ENCODE measurements around the gene PKN3. TPM values are rescaled to one million over a fixed set of nuclear protein-coding genes. Genes with fewer than 3 reads are reported as not detected.

Gene PKN3
- total and polyA plus RNA-seq, 2 of the 13 experiments (the other 11 are each of a cell fraction or from before 2014, with no cell fraction given) = 10.5 to 13.2 TPM

GRCh38 chr9:128702949-128703615, 779 bp downstream of the PKN3 start (continued):
- peak; percentile 77; the same call in 1 of the 2 replicates for TF ChIP-seq PATZ1 (CRISPR knock-in tag; IDR thresholded peaks at IDR 0.05)
- TF ChIP-seq ZNF747 (CRISPR knock-in tag; IDR thresholded peaks at IDR 0.05; ENCODE audit: borderline replicate concordance) = peak; percentile 27; the same call in 1 of the 2 replicates
- no peak for TF ChIP-seq FOXO1 (CRISPR knock-in tag; IDR thresholded peaks at IDR 0.05)
- no peak for TF ChIP-seq SSRP1 (CRISPR knock-in tag; IDR thresholded peaks at IDR 0.05)
- TF ChIP-seq ZNF101 (CRISPR knock-in tag; IDR thresholded peaks at IDR 0.05; ENCODE audit: borderline replicate concordance, low read depth) = no peak
- no peak for TF ChIP-seq ZEB1 (IDR thresholded peaks at IDR 0.05; ENCODE audit: insufficient replicate concordance, low read depth)
- TF ChIP-seq NFE2L1 (CRISPR knock-in tag; IDR thresholded peaks at IDR 0.05; ENCODE audit: borderline replicate concordance) = no peak
- TF ChIP-seq SMARCC2 (IDR thresholded peaks at IDR 0.05) = no peak
- no peak for TF ChIP-seq CC2D1A (CRISPR knock-in tag; IDR thresholded peaks at IDR 0.05)
- TF ChIP-seq MEIS1 (CRISPR knock-in tag; IDR thresholded peaks at IDR 0.05; ENCODE audit: borderline replicate concordance) = no peak
- 0 out of 2 replicates have a peak, but pooled peaks have one; percentile 4 for TF ChIP-seq ZNF768 (CRISPR knock-in tag; IDR thresholded peaks at IDR 0.05)
- no peak for TF ChIP-seq IKZF1 (IDR thresholded peaks at IDR 0.05)
- TF ChIP-seq ZNF234 (CRISPR knock-in tag; conservative IDR thresholded peaks at IDR 0.05) = 0 out of 2 replicates have a peak, but pooled peaks have one; percentile 13
- no peak for TF ChIP-seq ZNF34 (CRISPR knock-in tag; IDR thresholded peaks at IDR 0.05; ENCODE audit: borderline replicate concordance)
- TF ChIP-seq ZNF432 (CRISPR knock-in tag; IDR thresholded peaks at IDR 0.05; ENCODE audit: borderline replicate concordance) = no peak
- no peak for TF ChIP-seq ZNF770 (CRISPR knock-in tag; IDR thresholded peaks at IDR 0.05)
- TF ChIP-seq TAF15 (IDR thresholded peaks at IDR 0.05; ENCODE audit: low read depth, low read length, poor library complexity, severe bottlenecking) = peak; percentile 56
- TF ChIP-seq ZBTB7B (CRISPR knock-in tag; IDR thresholded peaks at IDR 0.05) = no peak
- peak; percentile 61; the same call in 1 of the 2 replicates for TF ChIP-seq ZNF772 (CRISPR knock-in tag; IDR thresholded peaks at IDR 0.05)
- TF ChIP-seq E2F5 (CRISPR knock-in tag; conservative IDR thresholded peaks at IDR 0.05) = peak; percentile 8; the same call in 1 of the 2 replicates
- TF ChIP-seq CCDC6 (CRISPR knock-in tag; IDR thresholded peaks at IDR 0.05) = peak; percentile 11; the same call in 1 of the 2 replicates
- no peak for TF ChIP-seq ZNF740 (CRISPR knock-in tag; IDR thresholded peaks at IDR 0.05)
- TF ChIP-seq, protein P1, sequence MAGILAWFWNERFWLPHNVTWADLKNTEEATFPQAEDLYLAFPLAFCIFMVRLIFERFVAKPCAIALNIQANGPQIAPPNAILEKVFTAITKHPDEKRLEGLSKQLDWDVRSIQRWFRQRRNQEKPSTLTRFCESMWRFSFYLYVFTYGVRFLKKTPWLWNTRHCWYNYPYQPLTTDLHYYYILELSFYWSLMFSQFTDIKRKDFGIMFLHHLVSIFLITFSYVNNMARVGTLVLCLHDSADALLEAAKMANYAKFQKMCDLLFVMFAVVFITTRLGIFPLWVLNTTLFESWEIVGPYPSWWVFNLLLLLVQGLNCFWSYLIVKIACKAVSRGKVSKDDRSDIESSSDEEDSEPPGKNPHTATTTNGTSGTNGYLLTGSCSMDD (CRISPR knock-in tag; IDR thresholded peaks at IDR 0.05) = no peak
- peak; percentile 1; the same call in 1 of the 2 replicates for TF ChIP-seq ZNF776 (CRISPR knock-in tag; IDR thresholded peaks at IDR 0.05)
- no peak for TF ChIP-seq TGIF2 (CRISPR knock-in tag; IDR thresholded peaks at IDR 0.05)
